Thoracic aorta (tissue), 2 donors: ENCODE measurements around the gene ABLIM1. TPM values are rescaled to one million over a fixed set of nuclear protein-coding genes. Genes with fewer than 3 reads are reported as not detected.

Source experiments
- ATAC-seq: fragments of 150-250 bp; one replicate; pipeline ENCODE4 v1.8.0; 2017; ENCODE audit warnings: low read depth; ENCODE audit not compliant: insufficient number of reproducible peaks, low FRiP score
- DNase-seq: peaks from one replicate; pipeline ENCODE4 v3.0.0-alpha.2; 2020; ENCODE audit warnings: low spot score
- H3K27ac ChIP-seq, 2 donors: fragments of 200-600 bp; sonication (generic); 1 replicate in 1 of 2; 2 replicates in 1 of 2; pipeline ENCODE4 v1.5.1; 2016; ENCODE audit warnings: mild to moderate bottlenecking in 2 of 2, moderate library complexity in 2 of 2
- H3K27me3 ChIP-seq: fragments of 200-600 bp; sonication (generic); replicated peaks from 2 replicates; pipeline ENCODE4 v1.6.0; 2016; ENCODE audit warnings: mild to moderate bottlenecking; ENCODE audit not compliant: insufficient read depth
- H3K36me3 ChIP-seq: fragments of 200-600 bp; sonication (generic); one replicate; pipeline ENCODE4 v1.5.1; 2016
- H3K4me1 ChIP-seq, 2 donors: fragments of 200-600 bp; sonication (generic); 1 replicate in 1 of 2; 2 replicates in 1 of 2; pipeline versions ENCODE4 v1.5.1 to v1.6.0; 2016; ENCODE audit warnings: low read depth in 2 of 2, mild to moderate bottlenecking in 1 of 2; ENCODE audit not compliant: control insufficient read depth in 1 of 2
- H3K4me3 ChIP-seq: fragments of 200-600 bp; sonication (generic); 2 replicates; pipeline ENCODE4 v1.5.1; 2016; ENCODE audit warnings: mild to moderate bottlenecking
- H3K9me3 ChIP-seq: fragments of 200-600 bp; sonication (generic); 2 replicates; pipeline ENCODE4 v1.5.1; 2016
- CTCF ChIP-seq: fragments of 200-600 bp; sonication (generic); IDR thresholded peaks from one replicate; pipeline ENCODE4 v1.5.1; 2019; ENCODE audit warnings: antibody characterized with exemption
- total RNA-seq, 2 donors: library from RNA; depleted of rRNA; stranded (reverse); fragments of >200 nt; gene quantifications; one replicate each; pipeline versions ENCODE4 v1.1.0 to v1.2.3, GENCODE V29; 2016

Gene ABLIM1
- total RNA-seq, 2 donors from 2014 or later = 47.5 to 111 TPM

DNA sequence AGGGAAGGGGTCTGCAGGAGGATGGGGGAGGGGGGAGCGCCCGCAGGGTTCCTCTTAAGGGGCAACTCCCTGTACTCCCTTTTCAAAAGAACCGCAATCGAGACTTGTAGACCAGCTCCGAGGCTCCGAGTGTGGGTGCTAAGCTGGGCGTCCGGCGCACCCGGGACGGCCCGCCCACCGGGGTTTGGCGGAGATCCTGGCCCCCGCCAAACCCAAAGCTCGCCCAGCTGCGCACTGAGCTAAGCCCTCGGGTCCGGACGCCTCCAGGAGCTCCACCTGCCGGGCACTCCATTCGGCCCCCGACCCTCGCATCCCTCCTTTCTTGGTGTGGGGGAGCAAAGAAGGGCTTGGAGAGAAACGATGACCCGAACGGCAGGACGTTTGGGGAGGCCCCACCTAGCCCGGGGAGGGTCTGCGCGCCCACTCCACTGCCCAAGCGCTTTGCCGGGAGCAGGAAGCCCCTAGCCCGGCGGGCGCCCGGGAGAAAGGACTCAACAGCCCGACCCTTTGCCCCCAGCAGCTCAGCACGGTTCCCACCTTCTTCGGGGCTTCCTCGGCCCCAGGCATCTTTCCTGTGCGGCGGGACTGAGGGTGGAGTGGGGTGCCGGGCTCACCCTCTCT, 254.4 kb downstream of the ABLIM1 start:
- H3K27ac ChIP-seq = peak overlapping the region in 1 of 2 donors; percentile 53
- TF ChIP-seq CTCF = peak; percentile 14
- DNase-seq (no peak), ATAC-seq (no peak)
- H3K36me3 ChIP-seq = no peaks in the 10 kb centered on the region
- H3K4me3 ChIP-seq = peak overlapping the region; percentile 82
- peaks cover 9 to 28% of the 10 kb centered on the region in 2 donors for H3K4me1 ChIP-seq
- H3K9me3 ChIP-seq = no peaks in the 10 kb centered on the region
- H3K27me3 ChIP-seq = no peaks in the 10 kb centered on the region

- no peak for DNase-seq
- no peak for ATAC-seq
- Histone ChIP-seq H3K4me3 (peak overlapping the region; percentile 82), H3K9me3 (no peaks in the 10 kb centered on the region), H3K27ac (peak overlapping the region in 1 of 2 donors; percentile 53), H3K27me3 (no peaks in the 10 kb centered on the region), H3K4me1 (peaks cover 9 to 28% of the 10 kb centered on the region in 2 donors), H3K36me3 (no peaks in the 10 kb centered on the region)
- no peak for TF ChIP-seq CTCF
Measured at GRCh38 chr10:114402871-114403540, 255.1 kb downstream of the ABLIM1 start.

DNA sequence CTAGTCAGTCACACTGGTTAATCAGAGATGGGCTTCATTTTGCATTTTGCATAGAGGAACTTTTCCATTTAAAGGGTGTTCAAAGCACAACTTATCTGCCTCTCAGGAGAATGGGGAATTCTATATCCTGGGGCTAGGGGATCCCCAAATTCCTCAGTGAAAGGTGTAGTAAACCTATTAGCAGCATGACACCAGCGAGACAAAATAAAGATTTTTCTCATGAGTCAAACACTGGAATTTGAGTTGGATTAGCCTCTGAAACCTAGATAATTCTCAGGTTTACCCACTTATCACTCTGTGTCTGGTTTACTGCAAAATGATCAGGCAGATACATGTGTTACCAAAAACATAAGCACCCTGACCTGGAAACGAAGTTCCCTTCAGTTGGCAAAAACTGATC, 255.8 kb downstream of the ABLIM1 start:
- Histone ChIP-seq H3K4me1 (peaks cover 9 to 28% of the 10 kb centered on the region in 2 donors), H3K27ac (no peak overlapping the region), H3K9me3 (no peaks in the 10 kb centered on the region), H3K36me3 (no peaks in the 10 kb centered on the region), H3K27me3 (no peaks in the 10 kb centered on the region), H3K4me3 (no peak overlapping the region)
- DNase-seq = no peak
- ATAC-seq = no peak
- TF ChIP-seq CTCF = no peak

DNA sequence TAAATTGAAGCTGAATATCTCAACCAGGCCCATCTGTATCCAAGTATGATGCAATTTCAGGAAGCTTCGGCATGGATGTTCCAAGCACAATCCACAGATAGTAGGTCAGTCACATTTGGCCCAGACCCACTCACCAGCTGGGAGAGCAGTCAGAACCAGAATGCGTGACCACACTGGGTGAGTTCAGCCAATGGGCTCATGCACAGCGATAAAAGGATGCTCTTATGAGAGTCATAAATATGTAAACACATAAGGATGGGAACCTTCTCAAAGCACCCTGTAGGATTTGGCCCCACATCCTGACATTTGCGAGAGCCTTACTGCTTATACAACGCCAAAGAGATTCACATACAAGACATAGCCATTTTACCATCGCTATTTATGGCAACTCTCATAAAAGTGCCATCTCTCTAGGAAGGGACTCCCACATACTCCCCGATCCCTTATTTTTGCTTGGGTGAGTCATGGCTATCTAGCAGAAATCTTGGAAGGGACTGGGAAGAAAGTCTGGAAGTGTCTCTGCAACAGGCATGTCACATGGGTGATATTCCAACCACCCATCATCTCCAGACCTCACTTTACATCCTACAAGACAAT, 256.8 kb downstream of the ABLIM1 start:
- Histone ChIP-seq H3K4me1 (peaks cover 9 to 28% of the 10 kb centered on the region in 2 donors), H3K27me3 (no peaks in the 10 kb centered on the region), H3K36me3 (no peaks in the 10 kb centered on the region), H3K9me3 (no peaks in the 10 kb centered on the region), H3K27ac (no peak overlapping the region), H3K4me3 (no peak overlapping the region)
- DNase-seq (no peak), ATAC-seq (no peak)
- TF ChIP-seq CTCF = no peak

DNA sequence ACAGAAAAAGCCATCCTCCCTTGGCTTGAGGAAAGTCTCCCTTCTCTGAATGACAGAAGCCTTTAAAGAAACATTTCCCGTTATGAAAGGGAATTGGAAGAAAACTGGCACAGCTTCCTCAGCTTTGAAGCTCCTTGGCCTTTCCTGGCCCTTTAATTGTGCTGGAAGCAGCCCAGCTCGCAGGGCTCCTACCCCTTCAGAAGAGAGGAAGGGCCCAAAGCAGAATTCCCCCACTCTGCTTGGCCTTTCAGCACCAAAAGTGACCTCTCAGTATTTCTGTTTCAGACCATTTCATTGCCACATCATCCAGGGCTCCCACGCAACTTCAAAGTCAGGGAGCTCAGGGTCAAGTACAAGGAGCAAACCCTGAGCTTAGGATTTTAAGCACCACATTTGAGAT, 258.0 kb downstream of the ABLIM1 start:
- Histone ChIP-seq H3K36me3 (no peaks in the 10 kb centered on the region), H3K4me1 (peaks cover 9 to 26% of the 10 kb centered on the region in 2 donors), H3K27ac (no peak overlapping the region), H3K9me3 (no peaks in the 10 kb centered on the region), H3K27me3 (no peaks in the 10 kb centered on the region), H3K4me3 (no peak overlapping the region)
- no peak for TF ChIP-seq CTCF
- ATAC-seq (no peak), DNase-seq (no peak)
